IMR-90 (cell line): ENCODE results near the gene FAM20C.

Experiments
- CHD1 ChIP-seq: IDR thresholded peaks from 2 replicates; pipeline ENCODE4 v1.6.1; 2012; ENCODE audit warnings: low read depth, low read length, improper control_type of control experiment
- MAFK ChIP-seq: IDR thresholded peaks from 2 replicates; pipeline ENCODE4 v1.6.1; 2012; ENCODE audit warnings: low read depth, low read length, improper control_type of control experiment
- MXI1 ChIP-seq: IDR thresholded peaks from 2 replicates; pipeline ENCODE4 v1.6.1; 2012; ENCODE audit warnings: low read depth, mild to moderate bottlenecking, low read length, moderate library complexity, borderline replicate concordance
- POLR2A ChIP-seq: IDR thresholded peaks from 2 replicates; pipeline ENCODE4 v1.6.1; 2012; ENCODE audit warnings: mild to moderate bottlenecking, low read depth, low read length
- RAD21 ChIP-seq: IDR thresholded peaks from 2 replicates; pipeline ENCODE4 v1.6.1; 2012; ENCODE audit warnings: low read length, improper control_type of control experiment
- RCOR1 ChIP-seq: IDR thresholded peaks from 2 replicates; pipeline ENCODE4 v1.6.1; 2012; ENCODE audit warnings: mild to moderate bottlenecking, low read length, improper control_type of control experiment; ENCODE audit not compliant: insufficient replicate concordance
- SMC3 ChIP-seq: fragments of 150-350 bp; IDR thresholded peaks from 2 replicates; pipeline ENCODE4 v1.6.1; 2016; ENCODE audit warnings: low read depth, mild to moderate bottlenecking, antibody characterized with exemption, low read length, moderate library complexity
- TF ChIP-seq, protein P1 (sequence below): conservative IDR thresholded peaks from 2 replicates; pipeline ENCODE4 v1.5.1; 2012; ENCODE audit warnings: mild to moderate bottlenecking, low read depth, low read length, improper control_type of control experiment
- TF ChIP-seq, protein P2 (sequence below): fragments of 150-350 bp; IDR thresholded peaks from 2 replicates; pipeline ENCODE4 v1.6.1; 2016; ENCODE audit warnings: low read depth, mild to moderate bottlenecking, low read length, moderate library complexity, borderline replicate concordance

DNA sequence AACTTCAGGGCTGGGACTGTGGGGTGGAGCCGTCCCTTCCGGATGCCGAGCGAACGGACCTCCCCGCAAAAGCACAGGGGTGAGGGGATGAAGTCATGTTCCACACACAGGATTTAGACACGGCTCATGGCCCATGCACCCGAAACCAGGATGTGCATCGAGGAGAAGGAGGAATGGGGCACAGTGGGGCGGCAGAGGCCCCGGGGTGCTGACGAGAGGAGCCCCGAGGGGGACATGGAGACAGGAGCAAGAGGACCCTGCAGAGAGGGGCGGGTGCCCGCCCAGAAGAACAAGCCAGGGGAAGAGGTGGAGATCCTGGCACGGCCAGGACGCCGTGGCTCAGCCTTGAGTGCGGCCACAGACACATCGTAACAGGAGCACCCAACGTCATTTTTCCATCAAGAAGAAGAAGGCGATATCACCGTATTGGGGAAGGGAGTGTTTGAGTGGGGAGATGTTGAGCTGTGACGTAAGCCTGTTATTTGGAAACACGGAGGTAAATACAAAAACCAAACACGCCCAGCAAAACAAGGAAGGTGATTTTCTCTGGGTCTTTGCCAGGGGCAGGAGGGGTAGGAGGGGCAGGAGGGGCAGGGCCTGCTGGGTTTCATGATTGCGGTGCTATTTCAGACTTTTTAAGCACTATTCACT lies 72.3 kb downstream of the FAM20C start:
- TF ChIP-seq, protein P1, sequence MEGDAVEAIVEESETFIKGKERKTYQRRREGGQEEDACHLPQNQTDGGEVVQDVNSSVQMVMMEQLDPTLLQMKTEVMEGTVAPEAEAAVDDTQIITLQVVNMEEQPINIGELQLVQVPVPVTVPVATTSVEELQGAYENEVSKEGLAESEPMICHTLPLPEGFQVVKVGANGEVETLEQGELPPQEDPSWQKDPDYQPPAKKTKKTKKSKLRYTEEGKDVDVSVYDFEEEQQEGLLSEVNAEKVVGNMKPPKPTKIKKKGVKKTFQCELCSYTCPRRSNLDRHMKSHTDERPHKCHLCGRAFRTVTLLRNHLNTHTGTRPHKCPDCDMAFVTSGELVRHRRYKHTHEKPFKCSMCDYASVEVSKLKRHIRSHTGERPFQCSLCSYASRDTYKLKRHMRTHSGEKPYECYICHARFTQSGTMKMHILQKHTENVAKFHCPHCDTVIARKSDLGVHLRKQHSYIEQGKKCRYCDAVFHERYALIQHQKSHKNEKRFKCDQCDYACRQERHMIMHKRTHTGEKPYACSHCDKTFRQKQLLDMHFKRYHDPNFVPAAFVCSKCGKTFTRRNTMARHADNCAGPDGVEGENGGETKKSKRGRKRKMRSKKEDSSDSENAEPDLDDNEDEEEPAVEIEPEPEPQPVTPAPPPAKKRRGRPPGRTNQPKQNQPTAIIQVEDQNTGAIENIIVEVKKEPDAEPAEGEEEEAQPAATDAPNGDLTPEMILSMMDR: no peak
- TF ChIP-seq SMC3 (no peak), POLR2A (no peak), MXI1 (no peak), RAD21 (no peak), CHD1 (no peak), MAFK (no peak), RCOR1 (no peak)
- TF ChIP-seq, protein P2, sequence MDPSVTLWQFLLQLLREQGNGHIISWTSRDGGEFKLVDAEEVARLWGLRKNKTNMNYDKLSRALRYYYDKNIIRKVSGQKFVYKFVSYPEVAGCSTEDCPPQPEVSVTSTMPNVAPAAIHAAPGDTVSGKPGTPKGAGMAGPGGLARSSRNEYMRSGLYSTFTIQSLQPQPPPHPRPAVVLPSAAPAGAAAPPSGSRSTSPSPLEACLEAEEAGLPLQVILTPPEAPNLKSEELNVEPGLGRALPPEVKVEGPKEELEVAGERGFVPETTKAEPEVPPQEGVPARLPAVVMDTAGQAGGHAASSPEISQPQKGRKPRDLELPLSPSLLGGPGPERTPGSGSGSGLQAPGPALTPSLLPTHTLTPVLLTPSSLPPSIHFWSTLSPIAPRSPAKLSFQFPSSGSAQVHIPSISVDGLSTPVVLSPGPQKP: no peak
